SK-N-SH (cell line): ENCODE measurements around the gene SPINT1. TPM values are rescaled to one million over a fixed set of nuclear protein-coding genes. Genes with fewer than 3 reads are reported as not detected.

ENCODE experiments used
- CTCF ChIA-PET: fragments of 300-600, 350-600 bp; formaldehyde crosslinking; extraction: SDS; loops from one replicate; lab custom pipeline; 2021; lab: Yijun Ruan, JAX
- POLR2A ChIA-PET: fragments of 350-600 bp; sonication (Branson Sonifier 250); formaldehyde crosslinking; extraction: SDS; loops from one replicate; lab custom pipeline; 2020; ENCODE audit warnings: antibody characterized with exemption, inconsistent platforms; lab: Yijun Ruan, JAX
- DNase-seq: peaks from one replicate; pipeline ENCODE4 v3.0.0; 2012
- H2AFZ ChIP-seq: fragments of 200-600 bp; sonication (generic); 2 replicates; pipeline ENCODE4 v1.8.1; 2016; ENCODE audit warnings: antibody characterized with exemption, mild to moderate bottlenecking, low read depth
- H3F3A ChIP-seq: fragments of 200-600 bp; sonication (generic); replicated peaks from 2 replicates; pipeline ENCODE3; 2016; ENCODE audit warnings: antibody characterized with exemption, mild to moderate bottlenecking; ENCODE audit not compliant: insufficient read depth
- H3K27ac ChIP-seq, 2 experiments: fragments of 200-500 bp in 1 of 2; fragments of 200-600 bp in 1 of 2; sonication (Bioruptor generic) in 1 of 2; sonication (generic), shearing (Covaris generic) in 1 of 2; 2 replicates each; pipeline versions ENCODE4 v1.5.1 to v1.6.1; 2014 to 2016; ENCODE audit warnings: low read depth in 2 of 2, inconsistent platforms in 1 of 2, low read length in 1 of 2, mild to moderate bottlenecking in 1 of 2, mixed read lengths in 1 of 2
- H3K27me3 ChIP-seq: fragments of 200-600 bp; sonication (generic), shearing (Covaris generic); 2 replicates; pipeline ENCODE4 v1.6.1; 2016; ENCODE audit warnings: mixed run types; ENCODE audit not compliant: insufficient read depth
- H3K36me3 ChIP-seq, 2 experiments: fragments of 200-500 bp in 1 of 2; fragments of 200-600 bp in 1 of 2; sonication (Bioruptor generic) in 1 of 2; sonication (generic) in 1 of 2; replicated peaks in 1 of 2; 2 replicates each; pipeline versions ENCODE3 to v1.5.1; 2014 to 2016; ENCODE audit warnings: low read length in 1 of 2, mild to moderate bottlenecking in 1 of 2; ENCODE audit not compliant: insufficient read depth in 2 of 2, control insufficient read depth in 1 of 2
- H3K4me1 ChIP-seq, 2 experiments: fragments of 200-500 bp in 1 of 2; fragments of 200-600 bp in 1 of 2; sonication (Bioruptor generic) in 1 of 2; sonication (generic), shearing (Covaris generic) in 1 of 2; 2 replicates each; pipeline versions ENCODE4 v1.5.1 to v1.6.1; 2014 to 2016; ENCODE audit warnings: low read depth in 1 of 2, low read length in 1 of 2, mixed run types in 1 of 2; ENCODE audit not compliant: insufficient read depth in 2 of 2, control insufficient read depth in 1 of 2
- H3K4me2 ChIP-seq: fragments of 200-600 bp; sonication (generic), shearing (Covaris generic); 2 replicates; pipeline ENCODE4 v1.6.1; 2017; ENCODE audit warnings: mixed run types
- H3K4me3 ChIP-seq, 2 experiments: fragments of 200-500 bp in 1 of 2; fragments of 200-600 bp in 1 of 2; sonication (Bioruptor generic) in 1 of 2; sonication (generic), shearing (Covaris generic) in 1 of 2; 2 replicates each; pipeline versions ENCODE4 v1.5.1 to v1.8.1; 2014 to 2016; ENCODE audit warnings: low read depth in 2 of 2, inconsistent platforms in 1 of 2, low read length in 1 of 2, mild to moderate bottlenecking in 1 of 2, mixed read lengths in 1 of 2, moderate library complexity in 1 of 2
- H3K79me2 ChIP-seq: fragments of 200-600 bp; sonication (generic); 2 replicates; pipeline ENCODE4 v1.8.1; 2017; ENCODE audit warnings: mild to moderate bottlenecking; ENCODE audit not compliant: insufficient read depth
- H3K9ac ChIP-seq: fragments of 200-600 bp; sonication (generic); 2 replicates; pipeline ENCODE4 v1.6.1; 2017; ENCODE audit warnings: mixed run types
- H3K9me2 ChIP-seq: fragments of 200-600 bp; sonication (generic); 2 replicates; pipeline ENCODE4 v1.6.1; 2017; ENCODE audit warnings: mixed run types
- H3K9me3 ChIP-seq: fragments of 200-600 bp; sonication (generic); 2 replicates; pipeline ENCODE4 v1.6.1; 2017; ENCODE audit warnings: mixed run types, mild to moderate bottlenecking, moderate library complexity
- H4K20me1 ChIP-seq: fragments of 200-600 bp; sonication (generic); 2 replicates; pipeline ENCODE4 v1.6.1; 2017; ENCODE audit warnings: mild to moderate bottlenecking, mixed run types; ENCODE audit not compliant: insufficient read depth
- ELF1 ChIP-seq: IDR thresholded peaks from 2 replicates; pipeline ENCODE4 v1.4.0; 2012
- EP300 ChIP-seq, 2 experiments: IDR thresholded peaks; 2 replicates each; pipeline versions ENCODE4 v1.4.0 to v1.6.1; 2012; ENCODE audit warnings: borderline replicate concordance in 1 of 2, low read depth in 1 of 2, low read length in 1 of 2
- FOXJ3 ChIP-seq: sonication (generic); formaldehyde crosslinking; IDR thresholded peaks from 2 replicates; pipeline ENCODE4 v1.5.1; 2020; ENCODE audit warnings: mild to moderate bottlenecking, missing genetic modification reagents
- FOXM1 ChIP-seq: IDR thresholded peaks from 2 replicates; pipeline ENCODE4 v1.4.0; 2012; ENCODE audit warnings: low read depth, mild to moderate bottlenecking
- JUND ChIP-seq: IDR thresholded peaks from 2 replicates; pipeline ENCODE4 v1.4.0; 2012
- MEF2A ChIP-seq: IDR thresholded peaks from 2 replicates; pipeline ENCODE4 v1.4.0; 2012; ENCODE audit warnings: low read depth, borderline replicate concordance
- MXI1 ChIP-seq: IDR thresholded peaks from 2 replicates; pipeline ENCODE4 v1.6.1; 2012; ENCODE audit warnings: mild to moderate bottlenecking, low read depth, low read length, improper control_type of control experiment
- RAD21 ChIP-seq: IDR thresholded peaks from 2 replicates; pipeline ENCODE4 v1.6.1; 2012; ENCODE audit warnings: mild to moderate bottlenecking, low read length
- RCOR1 ChIP-seq: fragments of 150-350 bp; IDR thresholded peaks from 2 replicates; pipeline ENCODE4 v1.6.1; 2017; ENCODE audit warnings: antibody characterized with exemption, low read length
- RFX5 ChIP-seq: IDR thresholded peaks from 2 replicates; pipeline ENCODE4 v1.6.1; 2012; ENCODE audit warnings: mild to moderate bottlenecking, improper control_type of control experiment, low read length
- SIN3A ChIP-seq: IDR thresholded peaks from 2 replicates; pipeline ENCODE4 v1.6.1; 2012; ENCODE audit warnings: low read depth, mild to moderate bottlenecking, low read length, moderate library complexity, borderline replicate concordance
- SMC3 ChIP-seq: IDR thresholded peaks from 2 replicates; pipeline ENCODE4 v1.6.1; 2012; ENCODE audit warnings: low read depth, low read length, improper control_type of control experiment
- TAF1 ChIP-seq: IDR thresholded peaks from 2 replicates; pipeline ENCODE4 v1.6.1; 2012; ENCODE audit warnings: low read depth, mild to moderate bottlenecking, low read length, moderate library complexity, borderline replicate concordance
- TCF12 ChIP-seq: IDR thresholded peaks from 2 replicates; pipeline ENCODE4 v1.4.0; 2012
- TEAD4 ChIP-seq: IDR thresholded peaks from 2 replicates; pipeline ENCODE4 v1.4.0; 2012; ENCODE audit warnings: mild to moderate bottlenecking, borderline replicate concordance; ENCODE audit not compliant: insufficient read depth
- USF2 ChIP-seq: fragments of 150-350 bp; IDR thresholded peaks from 2 replicates; pipeline ENCODE4 v1.6.1; 2017; ENCODE audit warnings: antibody characterized with exemption, low read length, low read depth, borderline replicate concordance
- ZBTB33 ChIP-seq: IDR thresholded peaks from 2 replicates; pipeline ENCODE4 v1.4.0; 2012; ENCODE audit warnings: low read depth, borderline replicate concordance
- WGBS: methylation state at CpG from one replicate; pipeline ENCODE4 v1.1.6; 2017; ENCODE audit warnings: low lambda C conversion rate; 5-methylcytosine and 5-hydroxymethylcytosine counted together
- polyA plus RNA-seq, 3 experiments: library from polyadenylated mRNA; depleted of rRNA; stranded (reverse); fragments of >200 nt; gene quantifications; 2 replicates each; pipeline ENCODE4 v1.2.3, GENCODE V29; 2012

Gene SPINT1
- polyA plus RNA-seq, 1 of the 3 experiments (the other 2 are of a cell fraction) = 2.0 TPM

GRCh38 chr15:40845511-40846284 lies 1.9 kb downstream of the SPINT1 start:
- DNase-seq = no peak
- peaks cover 3% of the 10 kb centered on the region for H3F3A ChIP-seq
- TF ChIP-seq SIN3A (no peak), USF2 (no peak), TCF12 (no peak)
- TF ChIP-seq, all 33 proteins: peak for 0
- H3K9me2 ChIP-seq = no peaks in the 10 kb centered on the region
- H3K27ac ChIP-seq = no peak overlapping the region
- 96% methylated on average over 4 of the region's 8 CpGs for WGBS
- no peaks in the 10 kb centered on the region for H3K36me3 ChIP-seq
- peaks cover 0 to 17% of the 10 kb centered on the region in 2 experiments; a peak in 1 of 4 replicates for H3K4me1 ChIP-seq
- POLR2A ChIA-PET = interaction anchor here (1.0 kb wide), 1 partner anchor 13 kb away, joined by 3 read pairs; no protein-coding TSS in a partner anchor
- no peak overlapping the region for H3K9ac ChIP-seq
- no peak overlapping the region for H2AFZ ChIP-seq
- H3K27me3 ChIP-seq = peaks cover 9% of the 10 kb centered on the region; the same call in 1 of the 2 replicates
- H3K4me3 ChIP-seq = no peak overlapping the region
- CTCF ChIA-PET = interaction anchor here (0.7 to 8.5 kb wide), 6 partner anchors 12 to 99 kb away, joined by 3 to 120 read pairs (median 6); partner anchors contain the start of genes RHOV and VPS18
- no peak overlapping the region for H3K4me2 ChIP-seq
- H3K79me2 ChIP-seq = no peaks in the 10 kb centered on the region
- no peaks in the 10 kb centered on the region for H4K20me1 ChIP-seq
- H3K9me3 ChIP-seq = no peaks in the 10 kb centered on the region

- no peak overlapping the region for H3K4me2 ChIP-seq
- no peak overlapping the region for H3K27ac ChIP-seq
- peaks cover 3% of the 10 kb centered on the region for H3F3A ChIP-seq
- ChIA-PET CTCF (interaction anchor here (1.1 to 8.5 kb wide), 6 partner anchors 9 to 57 kb away, joined by 3 to 120 read pairs (median 12); partner anchors contain the start of gene VPS18), POLR2A (no interaction called here)
- H3K27me3 ChIP-seq = peaks cover 9% of the 10 kb centered on the region; the same call in 1 of the 2 replicates
- no peak overlapping the region for H3K9ac ChIP-seq
- no peaks in the 10 kb centered on the region for H3K79me2 ChIP-seq
- H2AFZ ChIP-seq = no peak overlapping the region
- no peaks in the 10 kb centered on the region for H3K9me3 ChIP-seq
- H4K20me1 ChIP-seq = no peaks in the 10 kb centered on the region
- no peak for TF ChIP-seq MXI1
- TF ChIP-seq SMC3 = no peak
- TF ChIP-seq USF2 = no peak
- no peak for TF ChIP-seq RCOR1
- no peak for TF ChIP-seq FOXM1
- no peak for TF ChIP-seq ZBTB33
- TF ChIP-seq MEF2A = no peak
- TF ChIP-seq FOXJ3 = no peak
- TF ChIP-seq TEAD4 = no peak
- no peak for TF ChIP-seq JUND
- TF ChIP-seq ELF1 = no peak
- no peak for TF ChIP-seq TAF1
- no peak for TF ChIP-seq TCF12
- no peak for TF ChIP-seq RFX5
- TF ChIP-seq RAD21 = no peak
- TF ChIP-seq SIN3A = no peak
- no peak for TF ChIP-seq EP300 (IDR thresholded peaks at IDR 0.05; ENCODE audit: borderline replicate concordance in 1 of 2, low read depth in 1 of 2, low read length in 1 of 2)
- peaks cover 0 to 17% of the 10 kb centered on the region in 2 experiments; a peak in 1 of 4 replicates for H3K4me1 ChIP-seq
- H3K4me3 ChIP-seq = no peak overlapping the region
- no peaks in the 10 kb centered on the region for H3K36me3 ChIP-seq
- H3K9me2 ChIP-seq = no peaks in the 10 kb centered on the region
- DNase-seq = no peak
Observed at GRCh38 chr15:40846841-40847222, 3.0 kb downstream of the SPINT1 start.
